Measurements from ENCODE around the gene GTF2F2. TPM values are rescaled to one million over a fixed set of nuclear protein-coding genes. Genes with fewer than 3 reads are reported as not detected.

Gene GTF2F2
- polyA plus RNA-seq, 1 donor (not counting 4 experiments of a cell fraction or from before 2014, with no cell fraction given), result 55.5 TPM

DNA sequence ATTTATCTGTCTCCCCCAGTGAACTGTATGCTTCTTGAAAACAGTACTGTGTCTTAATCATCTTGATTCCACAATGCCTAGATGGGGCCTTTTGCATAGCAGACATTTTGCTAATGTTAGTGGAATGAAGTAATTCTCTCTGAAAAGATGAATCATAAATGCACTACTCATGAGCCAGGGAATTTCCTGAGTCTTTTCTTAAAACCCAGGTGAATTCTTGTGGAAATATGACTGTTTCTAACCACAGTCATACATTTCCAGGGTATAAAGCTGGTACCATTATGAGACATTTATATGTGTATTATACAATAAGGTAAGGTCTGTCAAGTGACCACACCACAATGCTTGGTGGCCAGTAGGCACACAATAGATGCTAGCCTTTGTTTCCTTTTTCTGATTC is 86.0 kb downstream of the GTF2F2 start:
- no peaks in the 10 kb centered on the region for H3K9me1 ChIP-seq (ENCODE audit: control insufficient read depth, extremely low read depth, insufficient read depth, low read length)
- no peaks in the 10 kb centered on the region for H3K27me3 ChIP-seq (ENCODE audit: control insufficient read depth, extremely low read depth, insufficient read depth, low read length)
- H3K9ac ChIP-seq (ENCODE audit: control insufficient read depth, extremely low read depth, insufficient read depth, low read length), result peak overlapping the region; percentile 87
- H3K4me1 ChIP-seq (ENCODE audit: control insufficient read depth, extremely low read depth, insufficient read depth, low read length), result peaks cover 44% of the 10 kb centered on the region
- H3K4me2 ChIP-seq (ENCODE audit: control insufficient read depth, extremely low read depth, insufficient read depth, low read depth, low read length), result peak overlapping the region; percentile 88
- DNase-seq (ENCODE audit: low read depth, low spot score) (peak; percentile 78), FAIRE-seq (peak; percentile 79)
- no peaks in the 10 kb centered on the region for H4K20me1 ChIP-seq (ENCODE audit: control insufficient read depth, extremely low read depth, insufficient read depth, low read length)
- H3K9me3 ChIP-seq (ENCODE audit: control insufficient read depth, low read depth, low read length), result no peaks in the 10 kb centered on the region
- H3K27ac ChIP-seq (ENCODE audit: control insufficient read depth, insufficient read depth, low read length), result peak overlapping the region; percentile 98
- TF ChIP-seq, protein P1, sequence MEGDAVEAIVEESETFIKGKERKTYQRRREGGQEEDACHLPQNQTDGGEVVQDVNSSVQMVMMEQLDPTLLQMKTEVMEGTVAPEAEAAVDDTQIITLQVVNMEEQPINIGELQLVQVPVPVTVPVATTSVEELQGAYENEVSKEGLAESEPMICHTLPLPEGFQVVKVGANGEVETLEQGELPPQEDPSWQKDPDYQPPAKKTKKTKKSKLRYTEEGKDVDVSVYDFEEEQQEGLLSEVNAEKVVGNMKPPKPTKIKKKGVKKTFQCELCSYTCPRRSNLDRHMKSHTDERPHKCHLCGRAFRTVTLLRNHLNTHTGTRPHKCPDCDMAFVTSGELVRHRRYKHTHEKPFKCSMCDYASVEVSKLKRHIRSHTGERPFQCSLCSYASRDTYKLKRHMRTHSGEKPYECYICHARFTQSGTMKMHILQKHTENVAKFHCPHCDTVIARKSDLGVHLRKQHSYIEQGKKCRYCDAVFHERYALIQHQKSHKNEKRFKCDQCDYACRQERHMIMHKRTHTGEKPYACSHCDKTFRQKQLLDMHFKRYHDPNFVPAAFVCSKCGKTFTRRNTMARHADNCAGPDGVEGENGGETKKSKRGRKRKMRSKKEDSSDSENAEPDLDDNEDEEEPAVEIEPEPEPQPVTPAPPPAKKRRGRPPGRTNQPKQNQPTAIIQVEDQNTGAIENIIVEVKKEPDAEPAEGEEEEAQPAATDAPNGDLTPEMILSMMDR (optimal IDR thresholded peaks at IDR 0.05 in 1 of 3, IDR thresholded peaks at IDR 0.05 in 1 of 3, conservative IDR thresholded peaks at IDR 0.05 in 1 of 3; ENCODE audit: extremely low read depth in 1 of 3, insufficient read depth in 2 of 3, low read length in 3 of 3), result no peak
- no peak for TF ChIP-seq EZH2 (IDR thresholded peaks at IDR 0.05; ENCODE audit: low read length)
- no peak overlapping the region for H2AFZ ChIP-seq (ENCODE audit: control insufficient read depth, low read length)
- H3K79me2 ChIP-seq (ENCODE audit: control insufficient read depth, insufficient read depth, low read length), result peaks cover 38% of the 10 kb centered on the region
- dilution Hi-C loops (cut with MboI; ENCODE audit: extremely low pct_ligation_motif_present, low sequenced_read_pairs), result no loop called here
- peaks cover 5 to 12% of the 10 kb centered on the region in 2 experiments for H3K36me3 ChIP-seq (ENCODE audit: control insufficient read depth in 2 of 2, extremely low read depth in 1 of 2, insufficient read depth in 2 of 2, low read length in 2 of 2)
- peak overlapping the region in 2 of 3 experiments; percentile 62 to 65 for H3K4me3 ChIP-seq (ENCODE audit: control insufficient read depth in 2 of 3, extremely low read depth in 1 of 3, insufficient read depth in 2 of 3, low read depth in 1 of 3, low read length in 3 of 3)

DNA sequence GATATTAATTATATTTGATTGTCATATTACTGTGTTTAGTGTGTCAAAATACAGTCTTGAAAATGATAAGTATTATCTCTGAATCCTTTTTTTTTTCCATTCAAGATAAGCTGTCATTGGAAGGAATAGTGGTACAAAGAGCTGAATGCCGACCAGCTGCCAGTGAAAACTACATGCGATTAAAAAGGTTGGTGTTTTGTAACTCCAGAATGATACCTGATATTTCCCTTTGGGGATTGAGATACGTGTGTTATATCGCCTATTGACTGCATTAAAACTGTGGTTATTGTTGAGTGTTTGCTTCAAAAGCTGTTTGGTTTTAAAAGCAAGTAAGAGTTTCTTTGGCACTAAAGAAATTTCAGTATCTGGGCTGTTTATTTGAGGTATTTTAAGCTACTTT is 87.0 kb downstream of the GTF2F2 start:
- no peaks in the 10 kb centered on the region for H4K20me1 ChIP-seq (ENCODE audit: control insufficient read depth, extremely low read depth, insufficient read depth, low read length)
- peak overlapping the region; percentile 88 for H3K4me2 ChIP-seq (ENCODE audit: control insufficient read depth, extremely low read depth, insufficient read depth, low read depth, low read length)
- H3K9me3 ChIP-seq (ENCODE audit: control insufficient read depth, low read depth, low read length), result no peaks in the 10 kb centered on the region
- H3K79me2 ChIP-seq (ENCODE audit: control insufficient read depth, insufficient read depth, low read length), result peaks cover 39% of the 10 kb centered on the region
- no peak overlapping the region for H2AFZ ChIP-seq (ENCODE audit: control insufficient read depth, low read length)
- no peaks in the 10 kb centered on the region for H3K9me1 ChIP-seq (ENCODE audit: control insufficient read depth, extremely low read depth, insufficient read depth, low read length)
- dilution Hi-C loops (cut with MboI; ENCODE audit: extremely low pct_ligation_motif_present, low sequenced_read_pairs), result no loop called here
- H3K4me3 ChIP-seq (ENCODE audit: control insufficient read depth in 2 of 3, extremely low read depth in 1 of 3, insufficient read depth in 2 of 3, low read depth in 1 of 3, low read length in 3 of 3), result peak overlapping the region; percentile 7 to 65 (median 62)
- H3K27me3 ChIP-seq (ENCODE audit: control insufficient read depth, extremely low read depth, insufficient read depth, low read length), result no peaks in the 10 kb centered on the region
- FAIRE-seq (peak; percentile 77), DNase-seq (ENCODE audit: low read depth, low spot score) (no peak)
- peaks cover 3 to 12% of the 10 kb centered on the region in 2 experiments for H3K36me3 ChIP-seq (ENCODE audit: control insufficient read depth in 2 of 2, extremely low read depth in 1 of 2, insufficient read depth in 2 of 2, low read length in 2 of 2)
- TF ChIP-seq, protein P1 (optimal IDR thresholded peaks at IDR 0.05 in 1 of 3, IDR thresholded peaks at IDR 0.05 in 1 of 3, conservative IDR thresholded peaks at IDR 0.05 in 1 of 3; ENCODE audit: extremely low read depth in 1 of 3, insufficient read depth in 2 of 3, low read length in 3 of 3), result no peak
- no peak for TF ChIP-seq EZH2 (IDR thresholded peaks at IDR 0.05; ENCODE audit: low read length)
- peaks cover 44% of the 10 kb centered on the region for H3K4me1 ChIP-seq (ENCODE audit: control insufficient read depth, extremely low read depth, insufficient read depth, low read length)
- H3K9ac ChIP-seq (ENCODE audit: control insufficient read depth, extremely low read depth, insufficient read depth, low read length), result peak overlapping the region; percentile 87
- peak overlapping the region; percentile 98 for H3K27ac ChIP-seq (ENCODE audit: control insufficient read depth, insufficient read depth, low read length)
